ENCODE measurements around the gene DNAH3.
"Not testable (repeated sequence)": the region's sequence is repeated elsewhere in the genome, so short reads cannot be mapped to it uniquely, and the experiment has no call there.

The DNAH3 gene

GRCh38 chr16:21150375-21151001 lies at the start of gene DNAH3:
DNAH3 (minus strand) TSS chr16:21150846; CDS start chr16:21150319, 527 bp downstream.
- DNase-seq: peak; percentile 70

- no peak for DNase-seq
These were observed 49.1 kb upstream of the DNAH3 start for GRCh38 chr16:21199607-21200218.

GRCh38 chr16:21197621-21198020 lies 47.0 kb upstream of the DNAH3 start:
- no peak for DNase-seq

- DNase-seq: peak; percentile 21
These were observed 46.5 kb upstream of the DNAH3 start for GRCh38 chr16:21197112-21197511.

GRCh38 chr16:21195330-21195729 lies 44.7 kb upstream of the DNAH3 start:
- DNase-seq: not testable (repeated sequence)

- no peak for DNase-seq
These were observed 44.2 kb upstream of the DNAH3 start for GRCh38 chr16:21194771-21195301.

GRCh38 chr16:21192991-21193390 lies 42.3 kb upstream of the DNAH3 start:
- no peak for DNase-seq

GRCh38 chr16:21190599-21190998 lies 40.0 kb upstream of the DNAH3 start:
- no peak for DNase-seq

GRCh38 chr16:21190013-21190412 lies 39.4 kb upstream of the DNAH3 start:
- DNase-seq: no peak

GRCh38 chr16:21189311-21189710 lies 38.7 kb upstream of the DNAH3 start:
- no peak for DNase-seq

GRCh38 chr16:21186326-21186691 lies 35.7 kb upstream of the DNAH3 start:
- no peak for DNase-seq

GRCh38 chr16:21185659-21186325 lies 35.1 kb upstream of the DNAH3 start:
- no peak for DNase-seq

GRCh38 chr16:21184834-21185233 lies 34.2 kb upstream of the DNAH3 start:
- DNase-seq: no peak

- no peak for DNase-seq
These were observed 33.3 kb upstream of the DNAH3 start for GRCh38 chr16:21183995-21184394.

- no peak for DNase-seq
These were observed 29.3 kb upstream of the DNAH3 start for GRCh38 chr16:21179983-21180365.

GRCh38 chr16:21179126-21179982 lies 28.7 kb upstream of the DNAH3 start:
- no peak for DNase-seq

GRCh38 chr16:21175397-21175796 lies 24.8 kb upstream of the DNAH3 start:
- DNase-seq: no peak

GRCh38 chr16:21172650-21173049 lies 22.0 kb upstream of the DNAH3 start:
- no peak for DNase-seq

GRCh38 chr16:21170116-21170515 lies 19.5 kb upstream of the DNAH3 start:
- DNase-seq: not testable (repeated sequence)

- DNase-seq: peak; percentile 41
These were observed 18.8 kb upstream of the DNAH3 start for GRCh38 chr16:21169249-21169981.

GRCh38 chr16:21167929-21168602 lies 17.4 kb upstream of the DNAH3 start:
- no peak for DNase-seq

- no peak for DNase-seq
These were observed 16.7 kb upstream of the DNAH3 start for GRCh38 chr16:21167360-21167759.

Data from hematopoietic multipotent progenitor cell treated with erythropoietin and hydrocortisone succinate and interleukin-3 and kit ligand, for 6 days (in vitro differentiated cells).